A549 (cell line): ENCODE data around the gene LCE2B.

Experiments used
- MYC ChIP-seq: IDR thresholded peaks from 2 replicates; pipeline ENCODE4 v1.6.1; 2012; ENCODE audit warnings: mild to moderate bottlenecking, inconsistent platforms, low read length, improper control_type of control experiment, borderline replicate concordance
- POLR2A ChIP-seq: IDR thresholded peaks from 2 replicates; pipeline ENCODE4 v1.6.1; 2012; ENCODE audit warnings: mild to moderate bottlenecking, low read length
- TF ChIP-seq, protein P1 (sequence below): fragments of >200 bp; sonication (Bioruptor Twin); formaldehyde crosslinking; IDR thresholded peaks from 3 replicates; pipeline ENCODE4 v1.5.1; 2016
- TF ChIP-seq, protein P2 (sequence below): fragments of 200-600 bp; sonication (generic); IDR thresholded peaks from 2 replicates; pipeline ENCODE4 v1.6.1; 2016; ENCODE audit warnings: antibody characterized with exemption, mild to moderate bottlenecking, moderate library complexity
- TF ChIP-seq, protein P3 (sequence below): IDR thresholded peaks from 2 replicates; pipeline ENCODE4 v1.6.1; 2012
- TF ChIP-seq, protein P4 (sequence below): IDR thresholded peaks from 2 replicates; pipeline ENCODE4 v1.6.1; 2012; ENCODE audit warnings: low read depth, borderline replicate concordance

DNA sequence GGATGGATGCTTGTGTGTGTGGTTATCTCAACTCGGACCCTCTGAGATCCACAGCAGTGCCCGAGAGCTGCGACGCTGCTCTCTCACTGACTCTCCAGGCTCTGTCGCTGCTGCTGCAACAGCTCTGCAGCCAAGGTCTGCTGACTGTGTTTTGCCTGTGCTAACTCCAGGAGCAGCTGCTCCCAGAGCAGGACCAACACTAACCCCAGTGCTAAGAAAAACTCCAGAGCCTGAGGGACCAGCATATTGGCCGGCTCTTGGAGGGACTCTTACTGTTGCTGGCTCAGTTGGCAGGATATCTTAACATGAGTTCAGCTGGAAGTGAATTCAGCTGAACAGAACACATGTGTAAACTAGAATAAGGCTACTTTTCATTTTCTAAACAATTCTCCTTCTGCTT lies 6.5 kb upstream of the LCE2B start:
- TF ChIP-seq MYC (no peak), POLR2A (no peak)
- TF ChIP-seq, protein P1, sequence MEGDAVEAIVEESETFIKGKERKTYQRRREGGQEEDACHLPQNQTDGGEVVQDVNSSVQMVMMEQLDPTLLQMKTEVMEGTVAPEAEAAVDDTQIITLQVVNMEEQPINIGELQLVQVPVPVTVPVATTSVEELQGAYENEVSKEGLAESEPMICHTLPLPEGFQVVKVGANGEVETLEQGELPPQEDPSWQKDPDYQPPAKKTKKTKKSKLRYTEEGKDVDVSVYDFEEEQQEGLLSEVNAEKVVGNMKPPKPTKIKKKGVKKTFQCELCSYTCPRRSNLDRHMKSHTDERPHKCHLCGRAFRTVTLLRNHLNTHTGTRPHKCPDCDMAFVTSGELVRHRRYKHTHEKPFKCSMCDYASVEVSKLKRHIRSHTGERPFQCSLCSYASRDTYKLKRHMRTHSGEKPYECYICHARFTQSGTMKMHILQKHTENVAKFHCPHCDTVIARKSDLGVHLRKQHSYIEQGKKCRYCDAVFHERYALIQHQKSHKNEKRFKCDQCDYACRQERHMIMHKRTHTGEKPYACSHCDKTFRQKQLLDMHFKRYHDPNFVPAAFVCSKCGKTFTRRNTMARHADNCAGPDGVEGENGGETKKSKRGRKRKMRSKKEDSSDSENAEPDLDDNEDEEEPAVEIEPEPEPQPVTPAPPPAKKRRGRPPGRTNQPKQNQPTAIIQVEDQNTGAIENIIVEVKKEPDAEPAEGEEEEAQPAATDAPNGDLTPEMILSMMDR, result no peak
- TF ChIP-seq, protein P2, sequence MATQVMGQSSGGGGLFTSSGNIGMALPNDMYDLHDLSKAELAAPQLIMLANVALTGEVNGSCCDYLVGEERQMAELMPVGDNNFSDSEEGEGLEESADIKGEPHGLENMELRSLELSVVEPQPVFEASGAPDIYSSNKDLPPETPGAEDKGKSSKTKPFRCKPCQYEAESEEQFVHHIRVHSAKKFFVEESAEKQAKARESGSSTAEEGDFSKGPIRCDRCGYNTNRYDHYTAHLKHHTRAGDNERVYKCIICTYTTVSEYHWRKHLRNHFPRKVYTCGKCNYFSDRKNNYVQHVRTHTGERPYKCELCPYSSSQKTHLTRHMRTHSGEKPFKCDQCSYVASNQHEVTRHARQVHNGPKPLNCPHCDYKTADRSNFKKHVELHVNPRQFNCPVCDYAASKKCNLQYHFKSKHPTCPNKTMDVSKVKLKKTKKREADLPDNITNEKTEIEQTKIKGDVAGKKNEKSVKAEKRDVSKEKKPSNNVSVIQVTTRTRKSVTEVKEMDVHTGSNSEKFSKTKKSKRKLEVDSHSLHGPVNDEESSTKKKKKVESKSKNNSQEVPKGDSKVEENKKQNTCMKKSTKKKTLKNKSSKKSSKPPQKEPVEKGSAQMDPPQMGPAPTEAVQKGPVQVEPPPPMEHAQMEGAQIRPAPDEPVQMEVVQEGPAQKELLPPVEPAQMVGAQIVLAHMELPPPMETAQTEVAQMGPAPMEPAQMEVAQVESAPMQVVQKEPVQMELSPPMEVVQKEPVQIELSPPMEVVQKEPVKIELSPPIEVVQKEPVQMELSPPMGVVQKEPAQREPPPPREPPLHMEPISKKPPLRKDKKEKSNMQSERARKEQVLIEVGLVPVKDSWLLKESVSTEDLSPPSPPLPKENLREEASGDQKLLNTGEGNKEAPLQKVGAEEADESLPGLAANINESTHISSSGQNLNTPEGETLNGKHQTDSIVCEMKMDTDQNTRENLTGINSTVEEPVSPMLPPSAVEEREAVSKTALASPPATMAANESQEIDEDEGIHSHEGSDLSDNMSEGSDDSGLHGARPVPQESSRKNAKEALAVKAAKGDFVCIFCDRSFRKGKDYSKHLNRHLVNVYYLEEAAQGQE, result no peak
- TF ChIP-seq, protein P3, sequence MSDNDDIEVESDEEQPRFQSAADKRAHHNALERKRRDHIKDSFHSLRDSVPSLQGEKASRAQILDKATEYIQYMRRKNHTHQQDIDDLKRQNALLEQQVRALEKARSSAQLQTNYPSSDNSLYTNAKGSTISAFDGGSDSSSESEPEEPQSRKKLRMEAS, result no peak
- TF ChIP-seq, protein P4, sequence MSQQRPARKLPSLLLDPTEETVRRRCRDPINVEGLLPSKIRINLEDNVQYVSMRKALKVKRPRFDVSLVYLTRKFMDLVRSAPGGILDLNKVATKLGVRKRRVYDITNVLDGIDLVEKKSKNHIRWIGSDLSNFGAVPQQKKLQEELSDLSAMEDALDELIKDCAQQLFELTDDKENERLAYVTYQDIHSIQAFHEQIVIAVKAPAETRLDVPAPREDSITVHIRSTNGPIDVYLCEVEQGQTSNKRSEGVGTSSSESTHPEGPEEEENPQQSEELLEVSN, result no peak
